Ovary (tissue), 3 donors: ENCODE measurements around the gene CCN2.

Experiments used
- CTCF ChIP-seq, 3 donors: fragments of 450-650 bp in 2 of 3; fragments of 200-600 bp in 1 of 3; IDR thresholded peaks; one replicate each; pipeline versions ENCODE4 v1.5.1 to v1.8.0; 2016 to 2022; ENCODE audit warnings: antibody characterized with exemption in 3 of 3, mild to moderate bottlenecking in 1 of 3
- POLR2A ChIP-seq: fragments of 450-650 bp; IDR thresholded peaks from one replicate; pipeline ENCODE4 v1.6.1; 2017; ENCODE audit warnings: antibody characterized with exemption, mild to moderate bottlenecking, moderate library complexity
- donor health status: DM: no; HTN: no; CAD: no.

- TF ChIP-seq POLR2A (no peak), CTCF (IDR thresholded peaks at IDR 0.05) (peak; percentile 54 to 81 (median 61))
Measured at GRCh38 chr6:131909408-131910218, 41.6 kb downstream of the CCN2 start.
